B cell (primary cell): ENCODE data around the gene TIGD7. TPM values are rescaled to one million over a fixed set of nuclear protein-coding genes. Genes with fewer than 3 reads are reported as not detected.

Experiments used
- ATAC-seq: fragments of 200-7000 bp; cut with Tn5 transposase; one replicate; pipeline ENCODE4 v1.10.0; 2021; ENCODE audit warnings: low read depth, mild to moderate bottlenecking, moderate number of reproducible peaks, moderate library complexity
- CTCF ChIA-PET: fragments of 350-600 bp; sonication (Branson Sonifier 250); formaldehyde crosslinking; loops from one replicate; lab custom pipeline; 2021; ENCODE audit warnings: antibody characterized with exemption, inconsistent platforms; lab: Charles Lee
- POLR2A ChIA-PET: fragments of 350-600 bp; sonication (Branson Sonifier 250); formaldehyde crosslinking; loops from one replicate; lab custom pipeline; 2021; ENCODE audit warnings: antibody characterized with exemption; lab: Charles Lee
- DNase-seq: peaks from one replicate; pipeline ENCODE4 v3.0.0; 2013
- H2AFZ ChIP-seq: 2 replicates; pipeline ENCODE4 v1.6.1; 2012; ENCODE audit warnings: mild to moderate bottlenecking, low read depth, low read length; ENCODE audit not compliant: insufficient read depth, poor library complexity, severe bottlenecking
- H3K27ac ChIP-seq, 2 donors: 1 replicate in 1 of 2; 2 replicates in 1 of 2; pipeline ENCODE4 v1.5.1; 2012 to 2013; ENCODE audit warnings: low read length in 2 of 2, mild to moderate bottlenecking in 2 of 2, moderate library complexity in 1 of 2
- H3K27me3 ChIP-seq, 4 experiments: fragments of 200-600 bp in 1 of 4; sonication (generic) in 1 of 4; replicated peaks in 1 of 4; 1 replicate in 2 of 4; 2 replicates in 2 of 4; pipeline versions ENCODE4 v1.6.1 to v1.7.0; 2013 to 2016; ENCODE audit warnings: low read length in 3 of 4, mild to moderate bottlenecking in 2 of 4, mixed read lengths in 1 of 4, moderate library complexity in 1 of 4; ENCODE audit not compliant: insufficient read depth in 4 of 4, control insufficient read depth in 3 of 4; ENCODE audit errors: control extremely low read depth in 1 of 4
- H3K36me3 ChIP-seq, 2 experiments: replicated peaks in 1 of 2; 1 replicate in 1 of 2; 2 replicates in 1 of 2; pipeline versions ENCODE4 v1.6.1 to v1.7.1; 2013; ENCODE audit warnings: low read length in 1 of 2; ENCODE audit not compliant: insufficient read depth in 2 of 2, control insufficient read depth in 1 of 2; ENCODE audit errors: control extremely low read depth in 1 of 2, extremely low read depth in 1 of 2
- H3K4me1 ChIP-seq, 2 donors: fragments of 200-600 bp in 1 of 2; sonication (generic) in 1 of 2; 1 replicate in 1 of 2; 2 replicates in 1 of 2; pipeline versions ENCODE4 v1.5.1 to v1.6.1; 2013 to 2017; ENCODE audit warnings: low read length in 2 of 2; ENCODE audit not compliant: control insufficient read depth in 2 of 2, insufficient read depth in 2 of 2
- H3K4me2 ChIP-seq: replicated peaks from 2 replicates; pipeline ENCODE3; 2012; ENCODE audit warnings: mild to moderate bottlenecking, low read depth, low read length; ENCODE audit not compliant: poor library complexity, severe bottlenecking
- H3K4me3 ChIP-seq, 5 experiments: fragments of 200-600 bp in 1 of 5; sonication (generic) in 1 of 5; 1 replicate in 3 of 5; 2 replicates in 2 of 5; pipeline versions ENCODE4 v1.5.1 to v1.7.0; 2011 to 2016; ENCODE audit warnings: low read length in 4 of 5, mild to moderate bottlenecking in 4 of 5, low read depth in 2 of 5, control low read depth in 1 of 5, moderate library complexity in 1 of 5; ENCODE audit not compliant: insufficient read depth in 1 of 5; ENCODE audit errors: control extremely low read depth in 1 of 5, extremely low read depth in 1 of 5
- H3K79me2 ChIP-seq: fragments of 200-600 bp; sonication (generic); one replicate; pipeline ENCODE4 v1.6.0; 2016; ENCODE audit warnings: low read length; ENCODE audit not compliant: control insufficient read depth, insufficient read depth
- H3K9ac ChIP-seq: fragments of 200-600 bp; sonication (generic); 2 replicates; pipeline ENCODE4 v1.6.1; 2017; ENCODE audit warnings: mild to moderate bottlenecking, low read length, moderate library complexity
- H3K9me3 ChIP-seq, 3 donors: one replicate each; pipeline versions ENCODE4 v1.6.1 to v1.7.1; 2013; ENCODE audit warnings: low read length in 2 of 3; ENCODE audit not compliant: control insufficient read depth in 2 of 3, insufficient read depth in 1 of 3; ENCODE audit errors: control extremely low read depth in 1 of 3
- H4K20me1 ChIP-seq: 2 replicates; pipeline ENCODE4 v1.6.0; 2012; ENCODE audit warnings: mild to moderate bottlenecking, low read length; ENCODE audit not compliant: insufficient read depth, control insufficient read depth, poor library complexity, severe bottlenecking
- H3K27ac Mint-ChIP-seq: one replicate; pipeline ENCODE4 v1.8.0; 2021; ENCODE audit warnings: mixed read lengths
- H3K27me3 Mint-ChIP-seq: one replicate; pipeline ENCODE4 v1.8.0; 2021; ENCODE audit warnings: mixed read lengths
- H3K4me1 Mint-ChIP-seq: one replicate; pipeline ENCODE4 v1.8.0; 2021; ENCODE audit warnings: mixed read lengths
- H3K4me3 Mint-ChIP-seq: one replicate; pipeline ENCODE4 v1.8.0; 2021; ENCODE audit warnings: mixed read lengths
- H3K9me3 Mint-ChIP-seq: one replicate; pipeline ENCODE4 v1.8.0; 2022; ENCODE audit warnings: mixed read lengths; ENCODE audit not compliant: insufficient read depth
- EZH2 ChIP-seq: IDR thresholded peaks from 2 replicates; pipeline ENCODE4 v1.6.1; 2012; ENCODE audit warnings: borderline replicate concordance, low read depth, mild to moderate bottlenecking, moderate library complexity, low read length; ENCODE audit not compliant: insufficient read depth, poor library complexity, severe bottlenecking
- WGBS: methylation state at CpG from one replicate; pipeline ENCODE4 v1.1.5; 2013; ENCODE audit warnings: missing lambda C conversion rate; ENCODE audit not compliant: insufficient coverage; 5-methylcytosine and 5-hydroxymethylcytosine counted together
- intact Hi-C: fragments of 100-400 bp; cut with micrococcal nuclease; formaldehyde crosslinking; loops from one replicate; pipeline ENCODE4 v1.10.0; 2022
- polyA plus RNA-seq: library from polyadenylated mRNA; depleted of rRNA; stranded (reverse); fragments of >200 nt; gene quantifications from 2 replicates; pipeline ENCODE4 v1.2.3, GENCODE V29; 2012
- total RNA-seq, 2 donors: library from RNA; stranded (reverse); fragments of 120-200 nt in 1 of 2; gene quantifications; 1 replicate in 1 of 2; 2 replicates in 1 of 2; pipeline versions ENCODE4 v1.2.3 to v1.2.4, GENCODE V29; 2013 to 2022
- TF ChIP-seq, protein P1 (sequence below): fragments of 200-600 bp; IDR thresholded peaks from one replicate; pipeline ENCODE4 v1.8.0; 2022; ENCODE audit warnings: antibody characterized with exemption, mild to moderate bottlenecking

The TIGD7 gene
- total and polyA plus RNA-seq, 2 donors (not counting 1 experiment from before 2014, with no cell fraction given): 3.1 to 15.7 TPM

GRCh38 chr16:3349175-3349574 is 43.9 kb upstream of the TIGD7 start:
- Mint-ChIP-seq H3K4me3 (no peak overlapping the region), H3K27ac (no peak overlapping the region), H3K9me3 (peaks cover under 1% of the 10 kb centered on the region), H3K27me3 (no peaks in the 10 kb centered on the region), H3K4me1 (no peaks in the 10 kb centered on the region)
- DNase-seq (no peak), ATAC-seq (no peak)
- Histone ChIP-seq H3K9me3 (peaks cover 0 to 7% (median 0%) of the 10 kb centered on the region in 3 donors), H3K4me3 (no peak overlapping the region), H3K9ac (no peak overlapping the region), H3K4me2 (no peak overlapping the region), H3K27ac (no peak overlapping the region), H2AFZ (no peak overlapping the region), H3K36me3 (no peaks in the 10 kb centered on the region), H4K20me1 (no peaks in the 10 kb centered on the region), H3K4me1 (no peaks in the 10 kb centered on the region), H3K79me2 (no peaks in the 10 kb centered on the region), H3K27me3 (no peaks in the 10 kb centered on the region)
- intact Hi-C loops: no loop called here
- POLR2A ChIA-PET: no interaction called here
- CTCF ChIA-PET: no interaction called here
- WGBS: 63% methylated on average over 8 of the region's 13 CpGs
- TF ChIP-seq, protein P1, sequence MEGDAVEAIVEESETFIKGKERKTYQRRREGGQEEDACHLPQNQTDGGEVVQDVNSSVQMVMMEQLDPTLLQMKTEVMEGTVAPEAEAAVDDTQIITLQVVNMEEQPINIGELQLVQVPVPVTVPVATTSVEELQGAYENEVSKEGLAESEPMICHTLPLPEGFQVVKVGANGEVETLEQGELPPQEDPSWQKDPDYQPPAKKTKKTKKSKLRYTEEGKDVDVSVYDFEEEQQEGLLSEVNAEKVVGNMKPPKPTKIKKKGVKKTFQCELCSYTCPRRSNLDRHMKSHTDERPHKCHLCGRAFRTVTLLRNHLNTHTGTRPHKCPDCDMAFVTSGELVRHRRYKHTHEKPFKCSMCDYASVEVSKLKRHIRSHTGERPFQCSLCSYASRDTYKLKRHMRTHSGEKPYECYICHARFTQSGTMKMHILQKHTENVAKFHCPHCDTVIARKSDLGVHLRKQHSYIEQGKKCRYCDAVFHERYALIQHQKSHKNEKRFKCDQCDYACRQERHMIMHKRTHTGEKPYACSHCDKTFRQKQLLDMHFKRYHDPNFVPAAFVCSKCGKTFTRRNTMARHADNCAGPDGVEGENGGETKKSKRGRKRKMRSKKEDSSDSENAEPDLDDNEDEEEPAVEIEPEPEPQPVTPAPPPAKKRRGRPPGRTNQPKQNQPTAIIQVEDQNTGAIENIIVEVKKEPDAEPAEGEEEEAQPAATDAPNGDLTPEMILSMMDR: no peak
- TF ChIP-seq EZH2: no peak

GRCh38 chr16:3348547-3349167 is 43.4 kb upstream of the TIGD7 start:
- Mint-ChIP-seq H3K27me3 (no peaks in the 10 kb centered on the region), H3K27ac (no peak overlapping the region), H3K4me3 (no peak overlapping the region), H3K4me1 (no peaks in the 10 kb centered on the region), H3K9me3 (no peaks in the 10 kb centered on the region)
- Histone ChIP-seq H3K4me1 (no peaks in the 10 kb centered on the region), H2AFZ (no peak overlapping the region), H3K27me3 (no peaks in the 10 kb centered on the region), H3K27ac (no peak overlapping the region), H3K4me3 (no peak overlapping the region), H3K9me3 (peaks cover 0 to 7% (median 0%) of the 10 kb centered on the region in 3 donors), H3K4me2 (no peak overlapping the region), H3K9ac (no peak overlapping the region), H3K36me3 (no peaks in the 10 kb centered on the region), H4K20me1 (no peaks in the 10 kb centered on the region), H3K79me2 (no peaks in the 10 kb centered on the region)
- WGBS: 21% methylated on average over 3 of the region's 4 CpGs
- no peak for DNase-seq
- intact Hi-C loops: no loop called here
- ChIA-PET CTCF (no interaction called here), POLR2A (no interaction called here)
- ATAC-seq: no peak
- no peak for TF ChIP-seq EZH2
- TF ChIP-seq, protein P1: no peak
